Keratinocyte (primary cell): ENCODE data around the gene TOMM22. TPM values are rescaled to one million over a fixed set of nuclear protein-coding genes. Genes with fewer than 3 reads are reported as not detected.

Experiments
- DNase-seq: peaks from one replicate; pipeline ENCODE4 v3.0.0-alpha.2; 2011; ENCODE audit warnings: low read depth, missing footprints, low spot score
- FAIRE-seq: peaks from 2 replicates; lab custom pipeline; 2011; peaks lifted over from hg19 to GRCh38; lab: Jason Lieb, UNC
- H2AFZ ChIP-seq: 2 replicates; pipeline ENCODE4 v1.6.0; 2012; ENCODE audit warnings: low read length, control low read depth, inconsistent platforms; ENCODE audit not compliant: control insufficient read depth
- H3K27ac ChIP-seq: 2 replicates; pipeline ENCODE4 v1.5.1; 2011; ENCODE audit warnings: low read length; ENCODE audit not compliant: control insufficient read depth, insufficient read depth
- H3K27me3 ChIP-seq: 3 replicates; pipeline ENCODE4 v1.6.0; 2011; ENCODE audit warnings: low read length; ENCODE audit not compliant: control insufficient read depth, insufficient read depth; ENCODE audit errors: extremely low read depth
- H3K36me3 ChIP-seq, 2 experiments: 2 replicates in 1 of 2; 3 replicates in 1 of 2; pipeline ENCODE4 v1.5.1; 2011; ENCODE audit warnings: low read length in 2 of 2, mild to moderate bottlenecking in 1 of 2; ENCODE audit not compliant: control insufficient read depth in 2 of 2, insufficient read depth in 2 of 2; ENCODE audit errors: extremely low read depth in 1 of 2
- H3K4me1 ChIP-seq: 3 replicates; pipeline ENCODE4 v1.5.1; 2011; ENCODE audit warnings: low read length; ENCODE audit not compliant: control insufficient read depth, insufficient read depth; ENCODE audit errors: extremely low read depth
- H3K4me2 ChIP-seq: 3 replicates; pipeline ENCODE4 v1.6.0; 2011; ENCODE audit warnings: low read depth, low read length; ENCODE audit not compliant: control insufficient read depth, insufficient read depth; ENCODE audit errors: extremely low read depth
- H3K4me3 ChIP-seq, 3 experiments: fragments of 200-600 bp in 1 of 3; sonication (generic) in 1 of 3; 2 replicates in 2 of 3; 3 replicates in 1 of 3; pipeline ENCODE4 v1.5.1; 2011 to 2016; ENCODE audit warnings: low read length in 3 of 3, mild to moderate bottlenecking in 3 of 3, control low read depth in 2 of 3, inconsistent platforms in 1 of 3, low read depth in 1 of 3, mixed read lengths in 1 of 3, mixed run types in 1 of 3, moderate library complexity in 1 of 3; ENCODE audit not compliant: control insufficient read depth in 2 of 3, insufficient read depth in 2 of 3; ENCODE audit errors: extremely low read depth in 1 of 3
- H3K79me2 ChIP-seq: 2 replicates; pipeline ENCODE4 v1.6.0; 2012; ENCODE audit warnings: low read length; ENCODE audit not compliant: control insufficient read depth, insufficient read depth
- H3K9ac ChIP-seq: 3 replicates; pipeline ENCODE4 v1.6.0; 2011; ENCODE audit warnings: low read length; ENCODE audit not compliant: control insufficient read depth, insufficient read depth; ENCODE audit errors: extremely low read depth
- H3K9me1 ChIP-seq: 3 replicates; pipeline ENCODE4 v1.6.0; 2011; ENCODE audit warnings: low read length; ENCODE audit not compliant: control insufficient read depth, insufficient read depth; ENCODE audit errors: extremely low read depth
- H3K9me3 ChIP-seq: 2 replicates; pipeline ENCODE4 v1.5.1; 2012; ENCODE audit warnings: low read depth, low read length; ENCODE audit not compliant: control insufficient read depth
- H4K20me1 ChIP-seq: 3 replicates; pipeline ENCODE4 v1.6.0; 2011; ENCODE audit warnings: low read length; ENCODE audit not compliant: control insufficient read depth, insufficient read depth; ENCODE audit errors: extremely low read depth
- EZH2 ChIP-seq: IDR thresholded peaks from one replicate; pipeline ENCODE4 v1.6.1; 2012; ENCODE audit warnings: inconsistent platforms, mild to moderate bottlenecking, low read length, moderate library complexity
- dilution Hi-C: fragments of 300-500 bp; cut with MboI; formaldehyde crosslinking; loops from one replicate; pipeline ENCODE4 v1.7.0; 2020; ENCODE audit warnings: low sequenced_read_pairs; ENCODE audit not compliant: extremely low pct_ligation_motif_present
- polyA plus RNA-seq, 5 experiments: library from polyadenylated mRNA; depleted of rRNA in 3 of 5; stranded (reverse) in 3 of 5; stranded (forward) in 1 of 5; unstranded in 1 of 5; fragments of >200 nt; gene quantifications; 1 replicate in 1 of 5; 2 replicates in 3 of 5; 3 replicates in 1 of 5; pipeline versions ENCODE4 v1.2.1 to v1.2.3, GENCODE V29; 2011 to 2012; ENCODE audit warnings: missing spikeins in 2 of 5, low read depth in 1 of 5, low replicate concordance in 1 of 5
- TF ChIP-seq, protein P1 (sequence below), 3 experiments: IDR thresholded peaks in 1 of 3; conservative IDR thresholded peaks in 1 of 3; optimal IDR thresholded peaks in 1 of 3; 2 replicates in 2 of 3; 3 replicates in 1 of 3; pipeline versions ENCODE3 to v1.5.1; 2011; ENCODE audit warnings: low read length in 3 of 3, mild to moderate bottlenecking in 3 of 3, moderate library complexity in 2 of 3, control low read depth in 1 of 3, inconsistent platforms in 1 of 3; ENCODE audit not compliant: insufficient read depth in 2 of 3; ENCODE audit errors: extremely low read depth in 1 of 3

Gene TOMM22
- polyA plus RNA-seq, 1 donor (not counting 4 experiments of a cell fraction or from before 2014, with no cell fraction given): 81.8 TPM

DNA sequence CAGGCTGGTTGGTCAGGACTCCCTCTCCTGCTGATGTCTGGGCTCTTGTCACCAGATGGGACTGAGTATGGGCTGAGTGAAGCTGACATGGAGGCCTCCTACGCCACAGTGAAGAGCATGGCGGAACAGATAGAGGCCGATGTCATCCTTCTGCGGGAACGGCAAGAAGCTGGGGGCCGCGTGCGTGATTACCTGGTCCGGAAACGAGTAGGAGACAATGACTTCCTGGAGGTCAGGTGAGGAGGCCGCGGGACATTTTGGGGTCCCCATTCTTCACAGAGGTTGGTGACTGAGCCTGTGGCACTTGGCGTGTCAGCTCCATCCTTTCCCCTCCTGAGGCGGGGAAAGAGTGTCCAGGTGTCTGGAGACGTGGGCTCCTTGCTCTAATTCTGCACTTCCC lies 34.1 kb downstream of the TOMM22 start:
- Histone ChIP-seq H3K79me2 (peaks cover 52% of the 10 kb centered on the region), H3K9me1 (peaks cover 7% of the 10 kb centered on the region), H3K36me3 (peaks cover 9 to 28% of the 10 kb centered on the region in 2 experiments), H2AFZ (no peak overlapping the region), H3K27ac (no peak overlapping the region), H3K4me3 (no peak overlapping the region), H4K20me1 (peaks cover 11% of the 10 kb centered on the region), H3K9me3 (no peaks in the 10 kb centered on the region), H3K4me2 (no peak overlapping the region), H3K4me1 (peaks cover 11% of the 10 kb centered on the region), H3K9ac (no peak overlapping the region), H3K27me3 (no peaks in the 10 kb centered on the region)
- no peak for FAIRE-seq
- no peak for DNase-seq
- dilution Hi-C loops: no loop called here
- TF ChIP-seq, protein P1, sequence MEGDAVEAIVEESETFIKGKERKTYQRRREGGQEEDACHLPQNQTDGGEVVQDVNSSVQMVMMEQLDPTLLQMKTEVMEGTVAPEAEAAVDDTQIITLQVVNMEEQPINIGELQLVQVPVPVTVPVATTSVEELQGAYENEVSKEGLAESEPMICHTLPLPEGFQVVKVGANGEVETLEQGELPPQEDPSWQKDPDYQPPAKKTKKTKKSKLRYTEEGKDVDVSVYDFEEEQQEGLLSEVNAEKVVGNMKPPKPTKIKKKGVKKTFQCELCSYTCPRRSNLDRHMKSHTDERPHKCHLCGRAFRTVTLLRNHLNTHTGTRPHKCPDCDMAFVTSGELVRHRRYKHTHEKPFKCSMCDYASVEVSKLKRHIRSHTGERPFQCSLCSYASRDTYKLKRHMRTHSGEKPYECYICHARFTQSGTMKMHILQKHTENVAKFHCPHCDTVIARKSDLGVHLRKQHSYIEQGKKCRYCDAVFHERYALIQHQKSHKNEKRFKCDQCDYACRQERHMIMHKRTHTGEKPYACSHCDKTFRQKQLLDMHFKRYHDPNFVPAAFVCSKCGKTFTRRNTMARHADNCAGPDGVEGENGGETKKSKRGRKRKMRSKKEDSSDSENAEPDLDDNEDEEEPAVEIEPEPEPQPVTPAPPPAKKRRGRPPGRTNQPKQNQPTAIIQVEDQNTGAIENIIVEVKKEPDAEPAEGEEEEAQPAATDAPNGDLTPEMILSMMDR (optimal IDR thresholded peaks at IDR 0.05 in 1 of 3, IDR thresholded peaks at IDR 0.05 in 1 of 3, conservative IDR thresholded peaks at IDR 0.05 in 1 of 3; ENCODE audit: extremely low read depth in 1 of 3, insufficient read depth in 2 of 3, low read length in 3 of 3): no peak
- TF ChIP-seq EZH2: no peak

DNA sequence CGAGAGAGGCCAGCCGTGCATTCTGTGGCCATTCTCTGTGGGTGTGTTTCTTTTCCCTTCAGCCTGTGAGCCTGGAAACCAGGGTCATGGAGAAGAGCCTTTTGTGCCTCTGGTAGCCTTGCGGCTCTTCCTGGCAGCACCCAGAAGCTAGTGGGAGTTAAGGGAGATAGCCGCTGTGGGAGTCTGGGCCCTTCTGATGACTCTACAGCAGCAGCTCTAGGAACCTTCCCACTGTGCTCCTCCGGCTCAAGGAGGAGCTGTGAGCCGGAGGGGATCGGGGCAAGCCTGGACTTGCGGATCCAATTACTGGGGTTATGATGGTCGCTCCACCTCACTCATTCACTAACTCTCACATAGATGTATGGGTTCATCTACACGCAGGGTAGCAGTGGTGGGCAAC lies 34.5 kb downstream of the TOMM22 start:
- no peak for FAIRE-seq
- Histone ChIP-seq H3K79me2 (peaks cover 49% of the 10 kb centered on the region), H3K27ac (no peak overlapping the region), H3K4me3 (no peak overlapping the region), H3K4me1 (peaks cover 11% of the 10 kb centered on the region), H4K20me1 (peaks cover 11% of the 10 kb centered on the region), H3K9me1 (peaks cover 7% of the 10 kb centered on the region), H3K27me3 (no peaks in the 10 kb centered on the region), H3K9ac (no peak overlapping the region), H2AFZ (no peak overlapping the region), H3K9me3 (no peaks in the 10 kb centered on the region), H3K4me2 (no peak overlapping the region), H3K36me3 (peaks cover 9 to 28% of the 10 kb centered on the region in 2 experiments)
- TF ChIP-seq EZH2: no peak
- TF ChIP-seq, protein P1 (optimal IDR thresholded peaks at IDR 0.05 in 1 of 3, IDR thresholded peaks at IDR 0.05 in 1 of 3, conservative IDR thresholded peaks at IDR 0.05 in 1 of 3; ENCODE audit: extremely low read depth in 1 of 3, insufficient read depth in 2 of 3, low read length in 3 of 3): no peak
- dilution Hi-C loops: no loop called here
- DNase-seq: no peak
